ENCODE results near the gene GNG7.

DNA sequence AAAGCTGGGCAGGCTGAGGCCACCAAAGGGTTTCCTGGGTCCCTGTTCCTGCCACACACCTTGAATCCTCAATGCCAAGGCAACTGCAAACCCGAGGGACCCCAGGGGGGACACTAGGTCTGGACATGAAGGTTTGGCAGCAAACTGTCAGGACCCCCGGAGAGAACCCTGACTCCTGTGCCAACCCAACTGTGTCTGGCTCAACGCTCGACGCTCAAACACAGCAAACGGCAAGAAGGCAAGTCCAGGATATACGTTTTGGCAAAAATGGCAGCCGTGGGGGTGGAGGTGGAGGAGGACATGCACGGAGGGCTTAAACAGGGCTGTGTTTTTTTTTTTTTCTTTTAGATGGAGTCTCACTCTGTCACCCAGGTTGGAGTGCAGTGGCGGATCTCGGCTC is 153.5 kb downstream of the GNG7 start:
- TF ChIP-seq POLR2AphosphoS5 (IDR thresholded peaks at IDR 0.05) (no peak), POLR2A (IDR thresholded peaks at IDR 0.05) (no peak), EP300 (IDR thresholded peaks at IDR 0.05) (no peak)
- TF ChIP-seq, protein P1, sequence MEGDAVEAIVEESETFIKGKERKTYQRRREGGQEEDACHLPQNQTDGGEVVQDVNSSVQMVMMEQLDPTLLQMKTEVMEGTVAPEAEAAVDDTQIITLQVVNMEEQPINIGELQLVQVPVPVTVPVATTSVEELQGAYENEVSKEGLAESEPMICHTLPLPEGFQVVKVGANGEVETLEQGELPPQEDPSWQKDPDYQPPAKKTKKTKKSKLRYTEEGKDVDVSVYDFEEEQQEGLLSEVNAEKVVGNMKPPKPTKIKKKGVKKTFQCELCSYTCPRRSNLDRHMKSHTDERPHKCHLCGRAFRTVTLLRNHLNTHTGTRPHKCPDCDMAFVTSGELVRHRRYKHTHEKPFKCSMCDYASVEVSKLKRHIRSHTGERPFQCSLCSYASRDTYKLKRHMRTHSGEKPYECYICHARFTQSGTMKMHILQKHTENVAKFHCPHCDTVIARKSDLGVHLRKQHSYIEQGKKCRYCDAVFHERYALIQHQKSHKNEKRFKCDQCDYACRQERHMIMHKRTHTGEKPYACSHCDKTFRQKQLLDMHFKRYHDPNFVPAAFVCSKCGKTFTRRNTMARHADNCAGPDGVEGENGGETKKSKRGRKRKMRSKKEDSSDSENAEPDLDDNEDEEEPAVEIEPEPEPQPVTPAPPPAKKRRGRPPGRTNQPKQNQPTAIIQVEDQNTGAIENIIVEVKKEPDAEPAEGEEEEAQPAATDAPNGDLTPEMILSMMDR (IDR thresholded peaks at IDR 0.05): no peak
